ENCODE results near the gene MYH13.
"Not testable (repeated sequence)": the region's sequence is repeated elsewhere in the genome, so short reads cannot be mapped to it uniquely, and the experiment has no call there.

Gene MYH13

GRCh38 chr17:10305398-10305797 lies 67.4 kb downstream of the MYH13 start:
- no peak for DNase-seq (ENCODE audit: low read depth in 2 of 2, low spot score in 1 of 2)

- DNase-seq (ENCODE audit: low read depth in 2 of 2, low spot score in 1 of 2), result no peak
Observed at GRCh38 chr17:10304758-10305300, 68.0 kb downstream of the MYH13 start.

GRCh38 chr17:10297691-10298090 lies 75.1 kb downstream of the MYH13 start:
- no peak for DNase-seq (ENCODE audit: low read depth in 2 of 2, low spot score in 1 of 2)

DNA sequence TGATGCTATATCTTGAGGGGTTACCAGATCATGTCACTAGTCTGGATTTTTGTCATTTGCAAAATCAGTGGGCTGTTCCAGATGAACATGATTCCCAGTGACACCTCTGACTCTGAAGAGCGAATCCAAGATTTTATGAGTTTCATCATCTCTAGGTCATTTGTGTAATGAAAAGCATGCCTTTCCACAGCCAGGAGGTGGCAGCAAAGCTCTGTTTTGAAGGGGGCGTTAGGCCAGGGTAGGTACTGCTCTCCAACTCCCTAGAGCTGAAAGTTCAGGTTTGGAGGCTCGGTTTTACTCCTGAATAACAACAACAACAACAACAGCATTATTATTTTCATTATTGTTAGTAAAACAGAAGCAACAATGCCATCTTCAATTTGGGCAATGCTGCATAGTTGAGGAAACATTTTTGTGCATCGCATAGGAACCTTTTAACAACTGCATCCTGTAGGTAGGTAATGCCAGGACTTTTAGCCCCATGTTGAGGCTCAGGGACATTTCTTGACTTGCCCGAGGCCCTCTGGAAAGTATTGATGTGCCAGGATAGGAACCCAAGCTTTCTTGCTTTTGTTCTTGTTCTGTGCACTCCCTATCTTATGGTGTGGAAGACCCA lies 77.0 kb downstream of the MYH13 start:
- no peak for DNase-seq (ENCODE audit: low read depth in 2 of 2, low spot score in 1 of 2)

- DNase-seq (ENCODE audit: low read depth in 2 of 2, low spot score in 1 of 2), result no peak
Observed at GRCh38 chr17:10294180-10294579, 78.6 kb downstream of the MYH13 start.

- DNase-seq (ENCODE audit: low read depth in 2 of 2, low spot score in 1 of 2), result no peak
Observed at GRCh38 chr17:10292057-10292937, 80.5 kb downstream of the MYH13 start.

- not testable (repeated sequence) for DNase-seq (ENCODE audit: low read depth in 2 of 2, low spot score in 1 of 2)
Observed at GRCh38 chr17:10291576-10291975, 81.2 kb downstream of the MYH13 start.

DNA sequence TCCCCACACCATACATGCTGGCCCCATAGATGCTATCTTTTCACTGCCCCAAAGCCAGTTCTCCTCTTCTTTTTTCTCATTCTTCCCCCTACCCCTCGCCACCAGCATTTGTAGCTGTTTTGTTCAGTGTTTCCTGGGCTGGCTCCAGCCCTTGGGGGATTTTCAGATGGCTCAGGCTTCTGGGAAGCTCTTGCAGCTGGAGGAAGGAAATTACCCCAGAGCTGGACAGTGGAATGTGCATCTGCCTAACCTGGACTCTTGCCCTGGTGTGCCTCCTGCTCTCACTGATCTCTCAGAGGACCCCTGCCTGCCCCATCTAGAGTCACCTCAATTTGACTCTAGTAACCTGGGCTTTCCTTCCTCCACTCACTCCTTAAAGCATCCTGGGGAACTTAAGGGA lies 82.8 kb downstream of the MYH13 start:
- no peak for DNase-seq (ENCODE audit: low read depth in 2 of 2, low spot score in 1 of 2)

DNA sequence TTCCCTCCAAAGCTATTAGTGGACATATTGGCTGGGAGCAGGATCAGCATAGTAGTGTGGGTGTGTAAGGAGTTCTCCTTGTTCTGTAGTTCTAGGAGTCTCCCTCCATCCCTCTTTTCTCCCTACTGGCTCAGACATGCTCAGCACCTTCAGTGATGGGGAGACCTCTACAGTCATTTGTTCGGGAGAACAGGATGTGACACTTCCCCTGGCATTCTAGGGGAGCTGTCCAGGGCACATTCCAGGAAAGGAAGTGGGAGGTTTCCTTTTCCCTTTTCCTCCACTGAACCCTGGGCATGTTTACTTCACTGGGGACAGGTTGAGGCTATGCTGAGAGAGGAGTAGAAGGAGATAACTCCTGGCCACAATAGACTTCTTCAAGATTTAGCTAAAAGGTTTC lies 86.5 kb downstream of the MYH13 start:
- DNase-seq (ENCODE audit: low read depth in 2 of 2, low spot score in 1 of 2), result no peak

DNA sequence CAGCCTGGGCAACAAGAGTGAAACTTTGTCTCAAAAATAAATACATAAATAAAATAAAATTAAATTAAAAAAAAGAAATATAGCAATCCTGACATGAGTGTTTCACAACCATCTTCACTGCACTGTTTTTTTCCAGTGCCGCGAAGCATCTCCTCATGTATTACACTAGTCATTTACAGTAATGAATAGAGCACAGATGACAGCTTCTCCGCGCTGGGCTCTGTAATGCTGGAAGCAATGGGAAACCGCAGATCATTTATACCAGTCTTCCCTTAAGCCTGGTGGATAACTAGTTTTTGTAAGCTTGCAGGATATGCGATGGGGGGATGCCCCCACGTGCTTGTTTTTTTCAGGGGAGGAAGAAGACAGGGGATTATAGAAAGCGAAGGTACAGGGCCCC lies 86.9 kb downstream of the MYH13 start:
- no peak for DNase-seq (ENCODE audit: low read depth in 2 of 2, low spot score in 1 of 2)

DNA sequence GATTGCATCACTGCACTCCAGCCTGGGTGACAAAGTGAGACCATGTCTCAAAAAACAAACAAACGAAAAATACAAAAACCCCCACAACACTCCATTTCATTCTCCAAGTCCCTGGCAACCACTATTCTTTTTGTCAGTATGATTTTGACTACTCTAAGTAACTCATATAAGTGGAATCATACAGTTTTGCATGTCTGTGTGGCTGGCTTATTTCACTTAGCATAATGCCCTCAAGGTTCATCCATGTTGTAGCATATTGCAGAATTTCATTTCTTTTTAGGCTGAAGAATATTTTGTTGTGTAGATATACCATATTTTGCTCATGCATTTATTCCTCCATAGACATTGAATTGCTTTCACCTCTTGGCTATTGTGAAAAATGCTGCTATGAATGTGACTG lies 92.7 kb downstream of the MYH13 start:
- DNase-seq (ENCODE audit: low read depth in 2 of 2, low spot score in 1 of 2), result no peak

DNA sequence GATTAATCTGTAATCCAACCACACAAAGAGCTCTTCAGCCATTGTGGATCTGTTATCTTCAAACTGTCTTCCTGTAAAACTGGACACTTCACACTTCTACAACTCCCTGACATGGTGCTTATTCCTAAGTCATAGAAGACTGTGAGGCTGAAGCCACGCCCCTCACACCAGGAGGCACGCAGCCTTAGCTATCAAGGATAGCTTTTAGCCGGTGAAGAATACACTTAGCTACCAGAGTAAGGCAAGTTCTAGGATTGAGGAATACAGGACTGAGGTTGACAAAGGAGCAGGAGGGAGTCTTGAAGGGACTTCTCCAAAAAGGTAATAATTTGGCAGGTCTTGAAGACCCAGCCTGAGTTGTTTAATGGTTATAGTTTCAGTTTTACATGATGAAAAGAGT lies 94.6 kb downstream of the MYH13 start:
- no peak for DNase-seq (ENCODE audit: low read depth in 2 of 2, low spot score in 1 of 2)

GRCh38 chr17:10276436-10276835 lies 96.4 kb downstream of the MYH13 start:
- DNase-seq (ENCODE audit: low read depth in 2 of 2, low spot score in 1 of 2), result no peak

DNA sequence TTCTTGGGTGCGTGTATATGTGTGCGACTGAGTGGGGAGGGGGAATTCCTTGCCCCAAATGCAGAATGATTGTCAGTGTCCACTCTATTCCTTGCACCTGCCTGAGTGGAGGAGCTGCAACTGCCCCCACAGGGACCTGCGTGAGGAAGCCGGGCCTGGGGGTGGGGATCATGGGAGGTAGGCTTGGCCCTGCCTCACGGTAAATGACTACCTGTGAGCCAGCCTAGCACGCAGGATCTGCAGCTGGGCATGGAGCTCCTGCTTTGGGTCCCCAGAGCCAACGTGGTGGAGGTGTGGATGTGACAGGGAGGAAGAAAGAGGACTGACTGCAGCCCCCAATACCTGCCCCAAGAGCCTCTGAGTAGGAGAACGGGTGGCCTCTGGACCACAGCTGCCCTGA lies 97.4 kb downstream of the MYH13 start:
- no peak for DNase-seq (ENCODE audit: low read depth in 2 of 2, low spot score in 1 of 2)

DNA sequence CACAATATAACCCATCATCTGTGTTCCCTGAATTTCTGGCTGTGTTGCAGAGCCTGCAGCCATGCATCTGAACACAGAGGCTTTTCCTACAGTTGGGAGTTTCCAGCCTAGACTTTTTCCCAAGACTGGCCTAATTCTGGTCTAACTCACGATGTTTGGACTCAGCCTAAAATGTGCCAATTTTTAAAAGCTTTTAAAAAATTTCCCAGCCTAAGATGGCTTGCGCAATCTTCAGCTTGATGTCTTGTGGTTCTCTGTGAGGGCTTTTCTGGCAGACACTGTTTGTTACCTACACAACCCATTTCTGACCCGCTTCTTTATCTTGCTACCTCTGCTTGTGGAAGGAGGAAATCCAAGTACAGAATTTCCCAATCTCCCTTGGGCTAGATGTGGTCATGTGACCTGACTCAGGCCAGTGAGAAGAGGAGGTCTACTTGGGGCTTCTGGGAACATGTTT lies 101.7 kb downstream of the MYH13 start:
- DNase-seq (ENCODE audit: low read depth in 2 of 2, low spot score in 1 of 2), result no peak

DNA sequence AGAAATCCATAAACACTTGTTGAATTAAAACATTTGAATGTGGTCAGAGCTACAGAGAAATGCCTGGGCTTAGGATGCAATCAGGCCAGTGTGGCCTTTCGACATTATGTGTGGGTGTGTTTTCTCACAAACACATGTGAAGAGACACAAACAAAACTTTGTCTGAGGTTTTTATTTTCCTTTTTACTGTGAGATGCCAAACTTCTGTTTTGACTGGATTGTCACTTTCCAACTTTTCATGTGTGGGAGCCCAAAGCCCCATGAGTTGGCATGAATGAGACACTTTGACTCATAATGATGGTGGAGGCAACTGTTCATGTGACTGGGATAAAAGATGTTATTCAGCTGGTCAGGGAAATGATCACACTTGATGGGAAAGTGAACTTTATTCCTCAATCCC lies 102.5 kb downstream of the MYH13 start:
- DNase-seq (ENCODE audit: low read depth in 2 of 2, low spot score in 1 of 2), result no peak

DNA sequence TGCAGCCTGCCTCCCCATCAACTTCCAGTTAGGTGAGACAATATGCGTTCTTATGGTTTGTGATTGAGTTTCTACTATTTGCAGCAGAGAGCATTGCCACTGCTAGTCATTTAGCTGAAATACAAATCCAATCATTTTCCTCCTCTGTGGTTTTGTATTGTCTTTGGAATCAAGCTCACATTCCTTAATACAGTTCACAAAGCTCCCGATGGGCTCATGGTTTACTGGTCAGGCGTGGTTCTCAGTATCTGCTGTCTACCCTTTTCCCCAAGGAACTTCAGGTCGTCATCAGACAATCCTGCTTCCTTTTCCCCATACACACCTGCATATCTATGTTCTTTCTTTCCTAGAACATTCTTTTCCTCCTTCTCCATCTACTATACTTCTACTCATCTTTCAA lies 104.8 kb downstream of the MYH13 start:
- DNase-seq (ENCODE audit: low read depth in 2 of 2, low spot score in 1 of 2), result no peak

DNA sequence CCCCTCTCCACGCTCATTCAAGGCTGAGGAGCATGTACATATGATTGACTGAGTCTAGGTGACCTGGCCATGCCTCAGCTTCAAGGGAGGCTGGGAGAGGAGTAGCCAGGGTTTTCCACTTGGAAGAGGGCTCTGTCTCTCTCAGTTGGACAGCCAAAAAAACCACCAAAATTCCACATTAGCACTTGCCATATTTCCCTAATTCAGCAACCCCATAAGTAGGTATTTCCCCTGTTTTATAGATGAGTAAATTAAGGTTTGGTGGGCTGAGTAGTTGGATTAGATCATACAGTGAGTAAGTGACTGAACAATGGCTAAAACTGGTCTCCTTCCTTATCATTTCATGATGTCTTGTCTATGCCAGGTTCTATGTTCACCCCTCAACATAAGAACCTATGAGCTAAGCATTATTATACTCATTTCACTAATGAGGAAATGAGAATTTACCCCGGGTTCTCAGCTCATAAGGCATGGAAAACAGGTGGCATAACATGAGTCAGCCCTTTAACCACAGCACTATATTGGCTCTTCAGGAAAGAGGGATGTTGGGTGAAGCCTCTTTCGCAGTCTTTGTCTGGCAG lies 106.4 kb downstream of the MYH13 start:
- no peak for DNase-seq (ENCODE audit: low read depth in 2 of 2, low spot score in 1 of 2)

DNA sequence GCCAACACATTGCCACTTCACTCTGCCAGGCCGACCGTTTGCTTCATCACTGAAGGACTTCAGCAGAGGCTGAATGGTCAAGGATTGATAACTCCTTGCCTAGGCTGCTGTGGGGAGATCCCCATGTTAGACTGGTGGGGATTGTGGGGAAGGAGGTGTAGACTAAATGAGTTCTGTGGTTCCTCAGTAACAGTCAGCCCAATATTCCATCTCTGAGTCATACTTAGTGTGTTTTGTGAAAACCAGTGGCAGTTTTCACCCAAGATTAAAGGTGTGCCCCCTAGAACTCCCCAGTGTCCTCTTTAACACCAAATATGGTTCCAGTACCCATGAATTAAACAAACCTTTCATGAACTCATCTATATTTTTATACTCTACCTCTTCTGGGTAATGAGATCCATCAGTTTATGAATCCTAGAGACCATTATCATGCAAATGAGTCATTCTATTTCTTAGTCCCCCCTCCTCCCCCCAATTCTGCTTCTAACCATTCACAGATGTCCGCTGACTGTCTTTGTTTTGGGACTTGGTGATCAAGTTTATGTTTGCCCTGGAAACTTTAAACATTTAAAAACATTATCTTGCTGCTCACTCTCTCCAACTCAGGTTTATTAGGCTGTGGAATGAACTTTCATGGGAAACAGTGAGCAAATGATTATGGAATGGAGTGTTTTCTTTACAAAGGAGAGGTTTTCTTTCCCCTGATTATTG lies 107.6 kb downstream of the MYH13 start:
- no peak for DNase-seq (ENCODE audit: low read depth in 2 of 2, low spot score in 1 of 2)

- no peak for DNase-seq (ENCODE audit: low read depth in 2 of 2, low spot score in 1 of 2)
Observed at GRCh38 chr17:10264051-10264450, 108.8 kb downstream of the MYH13 start.

DNA sequence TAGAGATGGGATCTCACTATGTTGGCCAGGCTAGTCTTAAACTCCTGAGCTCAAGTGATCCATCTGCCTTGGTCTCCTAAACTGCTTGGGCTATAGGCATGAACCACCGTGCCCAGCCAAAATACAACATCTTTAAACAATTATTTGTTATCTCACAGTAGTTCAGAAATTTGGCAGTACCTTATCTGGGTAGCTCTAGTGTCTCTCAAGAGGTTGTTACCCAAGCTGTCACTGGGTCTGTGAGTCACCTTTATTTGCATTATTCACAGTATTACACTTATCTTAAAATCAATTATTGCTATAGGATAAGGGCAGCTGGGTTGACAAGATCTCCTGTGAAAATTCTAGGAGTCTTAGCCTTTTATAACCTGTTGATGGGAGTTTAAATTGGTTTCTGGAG lies 110.4 kb downstream of the MYH13 start:
- DNase-seq (ENCODE audit: low read depth in 2 of 2, low spot score in 1 of 2), result no peak
